ENCODE data around the gene CD34. TPM values are rescaled to one million over a fixed set of nuclear protein-coding genes. Genes with fewer than 3 reads are reported as not detected.

CD34 gene
- total RNA-seq, 1 donor from 2014 or later: 0.26 TPM

DNA sequence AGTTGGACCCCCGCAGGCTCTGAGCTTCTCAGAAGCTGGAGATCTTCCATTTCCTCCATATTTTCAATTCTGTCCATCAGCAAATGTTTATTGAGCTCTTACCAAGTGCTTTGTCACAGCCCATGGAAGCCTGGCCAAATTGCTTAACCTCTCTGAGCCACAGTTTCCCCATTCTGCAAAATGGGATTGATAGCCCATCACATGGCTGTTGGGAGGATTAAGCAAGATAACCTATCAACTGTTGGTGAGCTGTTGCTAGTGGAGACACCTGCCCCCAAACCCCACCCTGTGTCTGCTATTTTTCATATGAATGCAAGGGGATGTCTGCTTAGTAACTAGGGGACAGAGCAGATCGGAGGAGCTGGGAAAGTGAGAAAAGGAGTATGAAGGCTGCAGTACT lies 38.3 kb downstream of the CD34 start:
- TF ChIP-seq, protein P1, sequence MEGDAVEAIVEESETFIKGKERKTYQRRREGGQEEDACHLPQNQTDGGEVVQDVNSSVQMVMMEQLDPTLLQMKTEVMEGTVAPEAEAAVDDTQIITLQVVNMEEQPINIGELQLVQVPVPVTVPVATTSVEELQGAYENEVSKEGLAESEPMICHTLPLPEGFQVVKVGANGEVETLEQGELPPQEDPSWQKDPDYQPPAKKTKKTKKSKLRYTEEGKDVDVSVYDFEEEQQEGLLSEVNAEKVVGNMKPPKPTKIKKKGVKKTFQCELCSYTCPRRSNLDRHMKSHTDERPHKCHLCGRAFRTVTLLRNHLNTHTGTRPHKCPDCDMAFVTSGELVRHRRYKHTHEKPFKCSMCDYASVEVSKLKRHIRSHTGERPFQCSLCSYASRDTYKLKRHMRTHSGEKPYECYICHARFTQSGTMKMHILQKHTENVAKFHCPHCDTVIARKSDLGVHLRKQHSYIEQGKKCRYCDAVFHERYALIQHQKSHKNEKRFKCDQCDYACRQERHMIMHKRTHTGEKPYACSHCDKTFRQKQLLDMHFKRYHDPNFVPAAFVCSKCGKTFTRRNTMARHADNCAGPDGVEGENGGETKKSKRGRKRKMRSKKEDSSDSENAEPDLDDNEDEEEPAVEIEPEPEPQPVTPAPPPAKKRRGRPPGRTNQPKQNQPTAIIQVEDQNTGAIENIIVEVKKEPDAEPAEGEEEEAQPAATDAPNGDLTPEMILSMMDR (conservative IDR thresholded peaks at IDR 0.05): no peak
- Mint-ChIP-seq H3K4me1 (peaks cover 13% of the 10 kb centered on the region), H3K36me3 (ENCODE audit: low read depth) (no peaks in the 10 kb centered on the region), H3K9me3 (peaks cover 4% of the 10 kb centered on the region), H3K4me3 (no peak overlapping the region), H3K27me3 (ENCODE audit: low read depth) (peaks cover 17% of the 10 kb centered on the region), H3K27ac (ENCODE audit: unreplicated experiment) (no peak overlapping the region)
- no peak for DNase-seq (ENCODE audit: low read depth, low spot score)

GRCh38 chr1:207871117-207871649 lies 39.7 kb downstream of the CD34 start:
- Mint-ChIP-seq H3K4me3 (peak overlapping the region; percentile 29), H3K9me3 (no peaks in the 10 kb centered on the region), H3K27me3 (ENCODE audit: low read depth) (peaks cover 14% of the 10 kb centered on the region), H3K36me3 (ENCODE audit: low read depth) (peaks cover 2% of the 10 kb centered on the region), H3K4me1 (peaks cover 13% of the 10 kb centered on the region), H3K27ac (ENCODE audit: unreplicated experiment) (no peak overlapping the region)
- no peak for DNase-seq (ENCODE audit: low read depth, low spot score)
- TF ChIP-seq, protein P1 (conservative IDR thresholded peaks at IDR 0.05): no peak

DNA sequence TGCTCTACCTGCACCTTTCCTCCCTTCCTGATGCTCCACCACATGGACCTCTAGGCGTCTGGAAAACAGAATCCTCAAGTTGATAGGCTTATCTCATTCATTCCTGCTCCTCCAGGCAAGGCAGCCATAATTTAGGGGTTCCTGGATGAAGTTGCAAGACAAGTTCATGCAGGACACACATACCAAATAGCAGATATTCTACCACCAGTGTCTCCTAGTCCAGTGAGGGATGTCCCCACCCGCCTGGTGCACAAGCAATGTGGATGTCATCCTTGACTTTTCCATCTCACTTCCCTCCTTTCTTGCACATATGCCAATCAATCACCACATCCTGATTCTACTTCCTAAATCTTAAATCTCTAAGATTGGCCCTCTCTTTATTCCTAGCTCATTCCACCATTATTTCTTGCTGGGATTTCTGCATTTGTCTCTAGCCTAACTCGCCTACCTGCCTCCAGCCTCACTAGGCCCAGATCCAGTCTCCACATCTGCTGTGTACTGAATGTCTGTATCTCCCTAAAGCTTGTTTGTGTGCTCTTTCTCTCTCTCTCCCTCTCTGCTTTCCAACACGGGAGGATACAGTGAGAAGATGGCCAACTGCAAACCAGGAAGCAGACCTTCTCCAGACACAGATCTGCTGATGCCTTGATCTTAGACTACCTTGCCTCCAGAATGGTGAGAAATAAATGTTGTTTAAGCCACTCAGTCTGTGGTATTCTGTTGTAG lies 40.5 kb downstream of the CD34 start:
- H3K27me3 Mint-ChIP-seq (ENCODE audit: low read depth): peaks cover 14% of the 10 kb centered on the region
- H3K9me3 Mint-ChIP-seq: no peaks in the 10 kb centered on the region
- TF ChIP-seq, protein P1 (conservative IDR thresholded peaks at IDR 0.05): no peak
- DNase-seq (ENCODE audit: low read depth, low spot score): no peak
- no peak overlapping the region for H3K27ac Mint-ChIP-seq (ENCODE audit: unreplicated experiment)
- peak overlapping the region; percentile 74 for H3K4me3 Mint-ChIP-seq
- peaks cover 13% of the 10 kb centered on the region for H3K4me1 Mint-ChIP-seq
- peaks cover 2% of the 10 kb centered on the region for H3K36me3 Mint-ChIP-seq (ENCODE audit: low read depth)

DNA sequence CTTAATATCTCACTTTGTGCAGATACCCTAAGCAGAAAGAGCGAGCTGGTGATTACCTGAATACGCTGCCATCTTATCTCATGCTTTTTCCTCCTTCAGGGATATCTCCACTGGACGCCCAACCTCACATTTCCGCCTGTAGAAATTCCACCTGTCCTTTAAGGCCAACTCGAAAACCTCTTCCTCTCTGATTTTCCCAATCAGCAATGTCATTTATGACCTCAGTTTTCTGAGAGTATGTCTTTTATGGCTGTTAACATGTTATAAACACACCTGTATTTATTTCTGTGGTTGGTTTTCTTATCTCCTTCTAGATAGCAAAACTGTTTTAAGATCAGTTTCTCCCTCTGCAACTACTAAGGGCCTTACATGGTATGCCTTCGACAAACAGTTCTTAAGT lies 41.1 kb downstream of the CD34 start:
- Mint-ChIP-seq H3K36me3 (ENCODE audit: low read depth) (peaks cover 2% of the 10 kb centered on the region), H3K27me3 (ENCODE audit: low read depth) (peaks cover 14% of the 10 kb centered on the region), H3K9me3 (no peaks in the 10 kb centered on the region), H3K4me3 (peak overlapping the region; percentile 74), H3K27ac (ENCODE audit: unreplicated experiment) (no peak overlapping the region), H3K4me1 (peaks cover 13% of the 10 kb centered on the region)
- DNase-seq (ENCODE audit: low read depth, low spot score): no peak
- TF ChIP-seq, protein P1 (conservative IDR thresholded peaks at IDR 0.05): no peak

GRCh38 chr1:207868774-207869721 lies 41.9 kb downstream of the CD34 start:
- Mint-ChIP-seq H3K4me1 (peaks cover 13% of the 10 kb centered on the region), H3K9me3 (no peaks in the 10 kb centered on the region), H3K36me3 (ENCODE audit: low read depth) (peaks cover 5% of the 10 kb centered on the region), H3K27me3 (ENCODE audit: low read depth) (peaks cover 14% of the 10 kb centered on the region), H3K4me3 (peak overlapping the region; percentile 74), H3K27ac (ENCODE audit: unreplicated experiment) (no peak overlapping the region)
- DNase-seq (ENCODE audit: low read depth, low spot score): peak; percentile 79
- TF ChIP-seq, protein P1 (conservative IDR thresholded peaks at IDR 0.05): peak; percentile 86
